ENCODE measurements around the gene SPRR2F.
"Not testable (repeated sequence)": the region's sequence is repeated elsewhere in the genome, so short reads cannot be mapped to it uniquely, and the experiment has no call there.

The SPRR2F gene

DNA sequence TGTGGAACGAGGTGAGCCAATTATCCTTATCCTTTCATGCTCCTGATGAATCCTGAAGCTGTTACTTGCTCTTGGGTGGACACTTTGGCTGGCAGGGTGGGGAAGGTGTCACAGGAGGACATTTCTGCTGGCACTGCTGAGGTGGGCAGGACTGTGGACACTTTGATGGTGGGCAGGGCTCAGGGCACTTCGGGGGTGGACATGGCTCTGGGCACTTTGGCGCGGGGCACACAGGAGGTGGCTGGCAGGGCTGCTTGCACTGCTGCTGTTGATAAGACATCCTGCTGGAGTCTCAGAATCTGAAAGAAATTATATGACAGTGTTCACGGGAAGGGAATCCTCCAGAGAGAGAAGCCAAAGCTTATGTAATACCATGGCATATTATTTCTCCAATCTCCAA is 862 bp downstream of the SPRR2F start:
- Mint-ChIP-seq H3K9me3 (peaks cover 0 to 12% of the 10 kb centered on the region in 2 donors), H3K27me3 (peaks cover 15% of the 10 kb centered on the region)
- DNase-seq, ATAC-seq, H3K4me1 Mint-ChIP-seq, H3K4me3 Mint-ChIP-seq, H3K27ac Mint-ChIP-seq: not testable (repeated sequence)

DNA sequence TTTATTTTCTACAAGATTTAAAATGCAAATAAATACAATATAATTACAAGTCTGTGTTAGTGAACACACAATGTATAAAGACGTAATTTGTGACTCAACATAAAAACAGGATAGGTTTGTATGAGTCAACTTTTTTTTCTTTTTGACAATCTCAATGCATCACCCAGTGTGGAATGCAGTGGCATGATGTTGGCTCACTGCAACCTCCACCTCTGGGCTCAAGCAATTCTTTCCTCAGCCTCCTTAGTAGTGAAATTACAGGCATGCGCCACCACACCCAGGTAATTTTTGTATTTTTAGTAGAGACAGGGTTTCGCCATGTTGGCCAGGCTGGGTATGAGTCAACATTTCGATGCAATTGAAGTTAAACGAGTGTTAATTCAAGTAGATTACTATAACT is 13.1 kb downstream of the SPRR2F start:
- Mint-ChIP-seq H3K4me3 (no peak overlapping the region), H3K9me3 (peaks cover 10 to 14% of the 10 kb centered on the region in 2 donors), H3K27me3 (peaks cover 50% of the 10 kb centered on the region), H3K4me1 (no peaks in the 10 kb centered on the region), H3K27ac (no peak overlapping the region)
- no peak for ATAC-seq
- no peak for DNase-seq

DNA sequence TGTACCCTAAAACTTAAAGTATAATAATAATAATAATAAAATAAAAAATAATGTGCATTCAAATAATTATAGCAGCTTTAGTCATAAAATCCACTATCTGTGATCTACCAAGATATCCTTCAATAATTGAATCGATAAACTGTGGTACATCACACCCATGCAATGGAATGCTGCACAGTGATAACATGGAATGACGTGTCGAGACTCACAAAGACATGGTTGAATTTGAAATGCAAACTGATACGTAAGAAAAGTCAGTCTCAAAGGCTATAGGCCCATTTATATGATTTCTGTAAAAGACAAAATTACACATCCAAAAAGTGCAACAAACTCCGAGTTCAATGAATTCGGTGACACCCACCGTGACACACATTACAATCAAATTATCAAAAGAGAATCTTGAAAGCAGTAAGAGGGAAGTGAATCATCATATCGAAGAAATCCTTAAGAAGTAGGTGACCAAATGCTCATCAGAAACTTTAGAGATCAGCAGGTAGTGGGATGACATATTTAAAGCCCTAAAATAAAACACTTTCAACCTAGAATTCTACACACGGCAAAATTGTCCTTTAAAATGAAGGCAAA is 13.8 kb downstream of the SPRR2F start:
- ATAC-seq (no peak), DNase-seq (no peak)
- no peaks in the 10 kb centered on the region for H3K4me1 Mint-ChIP-seq
- H3K27ac Mint-ChIP-seq: no peak overlapping the region
- peaks cover 49% of the 10 kb centered on the region for H3K27me3 Mint-ChIP-seq
- H3K9me3 Mint-ChIP-seq: peaks cover 10 to 14% of the 10 kb centered on the region in 2 donors
- H3K4me3 Mint-ChIP-seq: no peak overlapping the region

DNA sequence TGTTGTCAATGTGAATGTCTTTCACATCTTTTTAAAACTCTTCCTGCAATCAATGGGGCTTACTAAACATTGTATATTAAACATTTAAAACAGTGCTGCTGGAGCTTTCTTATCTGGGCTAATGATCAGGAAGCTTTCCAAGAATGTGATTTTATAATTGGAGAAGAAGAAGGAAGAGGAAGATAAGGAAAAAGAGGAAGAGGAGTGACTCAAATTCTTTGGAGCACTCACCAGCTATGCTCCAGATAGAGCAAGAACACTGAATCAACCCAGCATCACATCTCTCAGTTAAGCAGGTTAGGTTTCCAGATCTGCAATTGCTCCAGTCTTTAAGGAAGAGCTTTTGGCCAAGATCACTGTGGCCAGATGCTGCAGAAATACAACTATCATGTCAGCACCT is 17.6 kb downstream of the SPRR2F start:
- DNase-seq (no peak), ATAC-seq (no peak)
- Mint-ChIP-seq H3K4me3 (no peak overlapping the region), H3K27ac (no peak overlapping the region), H3K9me3 (no peaks in the 10 kb centered on the region), H3K4me1 (no peaks in the 10 kb centered on the region), H3K27me3 (peaks cover 22% of the 10 kb centered on the region)

DNA sequence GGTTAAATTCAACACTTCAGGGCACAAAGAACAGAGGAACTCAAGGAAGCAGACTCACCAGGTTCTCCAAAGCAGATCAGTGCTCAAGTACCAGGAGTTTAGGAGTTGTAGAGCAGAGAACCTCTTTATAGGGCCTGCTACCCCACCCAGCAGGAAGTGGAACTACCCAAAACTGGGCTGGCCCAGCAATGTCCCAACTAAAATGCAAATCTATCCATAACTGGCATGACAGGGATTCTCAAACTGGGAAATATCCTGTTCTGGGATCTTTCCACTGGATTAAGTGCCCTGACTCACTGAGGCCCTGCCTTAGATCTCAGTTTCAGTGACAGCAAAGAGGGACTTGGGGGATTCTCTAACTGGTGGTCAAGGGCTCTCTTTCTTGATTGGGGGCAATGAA is 18.9 kb downstream of the SPRR2F start, which contains the start of gene SPRR2E:
Gene SPRR2E (minus strand): TSS at position 101 of the 400 bp plus-strand sequence. CDS start 775 bp downstream, outside the sequence.
- no peak within 1 kb of the TSS for H3K4me3 Mint-ChIP-seq
- H3K4me1 Mint-ChIP-seq: no peaks in the 10 kb centered on the region
- ATAC-seq (no peak), DNase-seq (no peak)
- H3K9me3 Mint-ChIP-seq: no peaks in the 10 kb centered on the region
- H3K27ac Mint-ChIP-seq: no peak within 1 kb of the TSS
- peaks cover 18% of the 10 kb centered on the region for H3K27me3 Mint-ChIP-seq

DNA sequence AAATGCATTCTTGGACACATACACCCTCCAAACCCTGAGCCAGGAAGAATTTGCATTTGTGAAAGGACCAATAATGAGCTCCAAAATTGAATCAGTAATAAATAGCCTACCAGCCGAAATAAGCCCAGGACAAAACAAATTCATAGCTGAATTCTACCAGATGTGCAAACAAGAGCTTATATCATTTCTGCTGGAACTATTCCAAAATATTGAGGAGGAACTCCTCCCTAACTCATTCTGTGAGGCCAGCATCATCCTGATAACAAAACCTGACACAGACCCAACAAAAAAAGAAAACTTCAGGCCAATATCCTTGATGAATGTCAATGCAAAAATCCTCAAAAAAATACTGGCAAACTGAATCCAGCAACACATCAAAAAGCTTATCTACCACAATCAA is 25.7 kb downstream of the SPRR2F start:
- DNase-seq (no peak), ATAC-seq (no peak)
- peaks cover 48% of the 10 kb centered on the region for H3K27me3 Mint-ChIP-seq
- H3K4me1 Mint-ChIP-seq: no peaks in the 10 kb centered on the region
- H3K9me3 Mint-ChIP-seq: no peaks in the 10 kb centered on the region
- no peak overlapping the region for H3K4me3 Mint-ChIP-seq
- no peak overlapping the region for H3K27ac Mint-ChIP-seq

DNA sequence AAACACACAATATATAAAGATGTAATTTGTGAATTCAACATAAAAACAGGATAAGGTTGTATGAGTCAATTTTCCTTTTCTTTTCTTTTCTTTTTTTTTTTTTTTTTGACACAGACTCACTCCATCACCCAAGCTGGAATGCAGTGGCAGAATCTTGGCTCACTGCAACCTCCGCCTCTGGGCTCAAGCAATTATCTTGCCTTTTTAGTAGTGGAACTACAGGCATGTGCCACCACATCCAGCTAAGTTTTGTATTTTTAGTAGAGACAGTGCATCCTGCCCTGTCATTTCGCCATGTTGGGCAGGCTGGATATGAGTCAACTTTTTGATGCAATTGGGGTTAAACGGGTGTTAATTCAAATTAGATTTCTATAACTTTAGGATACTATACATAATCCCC is 31.6 kb downstream of the SPRR2F start:
- H3K9me3 Mint-ChIP-seq: peaks cover 0 to 7% of the 10 kb centered on the region in 2 donors
- no peak overlapping the region for H3K27ac Mint-ChIP-seq
- DNase-seq: no peak
- no peak overlapping the region for H3K4me3 Mint-ChIP-seq
- peaks cover 36% of the 10 kb centered on the region for H3K27me3 Mint-ChIP-seq
- no peaks in the 10 kb centered on the region for H3K4me1 Mint-ChIP-seq
- ATAC-seq: no peak

DNA sequence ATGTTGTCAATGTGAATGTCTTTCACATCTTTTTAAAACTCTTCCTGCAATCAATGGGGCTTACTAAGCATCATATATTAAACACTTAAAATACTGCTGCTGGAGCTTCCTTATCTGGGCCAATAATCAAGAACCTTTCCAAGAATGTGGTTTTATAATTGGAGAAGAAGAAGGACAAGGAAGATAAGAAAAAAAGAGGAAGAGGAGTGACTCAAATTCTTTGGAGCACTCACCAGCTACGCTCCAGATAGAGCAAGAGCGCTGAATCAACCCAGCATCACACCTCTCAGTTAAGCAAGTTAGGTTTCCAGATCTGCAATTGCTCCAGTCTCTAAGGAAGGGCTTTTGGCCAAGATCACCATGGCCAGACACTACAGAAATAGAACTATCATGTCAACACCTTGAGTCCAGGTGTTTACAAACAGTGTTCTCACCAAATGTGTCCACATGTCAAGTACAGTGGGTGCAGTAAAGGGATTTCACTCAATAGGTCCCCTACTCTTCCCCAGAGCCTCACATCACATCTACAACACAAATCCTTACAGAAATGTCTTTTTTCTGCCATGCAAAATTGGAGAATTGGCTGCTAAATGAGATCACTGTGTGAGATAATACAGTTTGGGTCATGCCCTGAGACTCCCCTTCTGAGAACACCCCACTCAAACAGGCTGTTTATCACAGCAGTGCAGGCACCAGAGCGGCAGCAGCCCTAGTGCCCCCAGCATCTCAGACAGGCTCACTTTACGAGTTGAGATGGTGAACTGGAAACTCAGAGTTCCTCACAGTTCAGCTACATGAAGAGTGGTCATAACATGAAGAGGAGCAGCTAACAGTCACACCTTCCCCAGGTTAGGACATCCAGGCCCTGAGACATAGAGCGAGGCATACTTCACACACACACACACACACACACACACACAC is 40.2 kb downstream of the SPRR2F start:
- ATAC-seq (no peak), DNase-seq (no peak)
- Mint-ChIP-seq H3K27me3 (peaks cover 13% of the 10 kb centered on the region), H3K9me3 (no peaks in the 10 kb centered on the region), H3K4me3 (no peak overlapping the region), H3K4me1 (no peaks in the 10 kb centered on the region), H3K27ac (no peak overlapping the region)

DNA sequence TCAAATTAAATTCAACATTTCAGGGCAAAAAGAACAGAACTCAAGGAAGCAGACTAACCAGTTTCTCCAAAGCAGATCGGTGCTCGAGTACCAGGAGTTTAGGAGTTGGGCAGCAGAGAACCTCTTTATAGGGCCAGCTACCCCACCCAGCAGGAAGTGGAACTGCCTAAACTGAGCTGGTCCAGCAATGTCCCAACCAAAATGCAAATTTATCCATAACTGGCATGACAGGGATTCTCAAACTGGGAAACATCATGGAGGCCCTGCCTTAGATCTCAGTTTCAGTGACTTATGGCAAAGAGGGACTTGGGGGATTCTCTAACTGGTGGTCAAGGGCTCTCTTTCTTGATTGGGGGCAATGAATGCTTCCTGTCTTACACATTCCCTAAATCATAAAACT is 41.8 kb downstream of the SPRR2F start, which contains the start of gene SPRR2B:
Gene SPRR2B (minus strand): TSS at position 101 of the 400 bp plus-strand sequence. CDS start 772 bp downstream, outside the sequence.
- Mint-ChIP-seq H3K9me3 (no peaks in the 10 kb centered on the region), H3K27ac (no peak within 1 kb of the TSS), H3K4me1 (no peaks in the 10 kb centered on the region), H3K27me3 (peaks cover 28% of the 10 kb centered on the region), H3K4me3 (no peak within 1 kb of the TSS)
- DNase-seq: no peak
- no peak for ATAC-seq

DNA sequence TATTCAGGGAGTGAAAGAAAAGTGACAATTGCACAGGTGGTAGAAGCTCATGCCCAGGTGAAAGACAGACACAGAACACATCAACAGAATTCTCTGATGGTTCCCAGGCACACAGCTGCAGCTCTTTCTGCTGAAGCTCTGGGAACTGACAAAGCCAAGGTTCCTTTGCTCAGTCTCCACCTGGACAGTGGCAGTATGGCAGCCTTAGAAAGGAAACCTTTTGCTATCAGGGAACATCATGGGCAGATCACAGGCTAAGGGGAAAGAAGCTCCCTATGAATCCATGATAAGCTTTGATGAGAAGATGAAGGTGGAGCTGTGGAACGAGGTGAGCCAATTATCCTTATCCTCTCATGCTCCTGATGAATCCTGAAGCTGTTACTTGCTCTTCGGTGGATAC is 43.1 kb downstream of the SPRR2F start:
- DNase-seq: no peak
- no peak overlapping the region for H3K27ac Mint-ChIP-seq
- no peak overlapping the region for H3K4me3 Mint-ChIP-seq
- ATAC-seq: no peak
- H3K9me3 Mint-ChIP-seq: no peaks in the 10 kb centered on the region
- no peaks in the 10 kb centered on the region for H3K4me1 Mint-ChIP-seq
- peaks cover 28% of the 10 kb centered on the region for H3K27me3 Mint-ChIP-seq

Measured in stimulated activated naive CD8-positive, alpha-beta T cell treated with anti-CD3 and anti-CD28 coated beads, Interleukin-15, amount 100 ng/mL, for 72 hours (primary cell).